GM12878 (cell line): Measurements from ENCODE around the gene ASIC3. TPM values are rescaled to one million over a fixed set of nuclear protein-coding genes. Genes with fewer than 3 reads are reported as not detected.

Experiments used
- ATAC-seq: fragments of 200-7000 bp; cut with Tn5 transposase; 3 replicates; pipeline ENCODE4 v1.9.1; 2020; ENCODE audit warnings: mild to moderate bottlenecking, moderate library complexity
- BruUV-seq: library from RNA; stranded (reverse); fragments of 400-500 nt; replicated peaks from 2 replicates; lab custom pipeline; 2021; lab: Mats Ljungman, UMichigan
- CTCF ChIA-PET: fragments of 300-600 bp; sonication (Branson Sonifier 250); formaldehyde crosslinking; extraction: SDS; loops from one replicate; lab custom pipeline; 2021; ENCODE audit warnings: inconsistent platforms; lab: Yijun Ruan, JAX
- POLR2A ChIA-PET: fragments of 350-600 bp; formaldehyde crosslinking; extraction: SDS; loops from one replicate; lab custom pipeline; 2021; ENCODE audit warnings: inconsistent platforms; lab: Charles Lee
- RAD21 ChIA-PET: fragments of 300-600 bp; sonication (Branson Sonifier 250); formaldehyde crosslinking; loops from one replicate; lab custom pipeline; 2023; ENCODE audit warnings: antibody characterized with exemption; ENCODE audit not compliant: unreplicated experiment; lab: Charles Lee
- SMC1A ChIA-PET: fragments of 300-600 bp; sonication (Branson Sonifier 250); formaldehyde crosslinking; loops from one replicate; lab custom pipeline; 2023; ENCODE audit not compliant: unreplicated experiment, uncharacterized antibody; lab: Charles Lee
- DNase-seq: peaks from one replicate; pipeline ENCODE4 v3.0.0-alpha.2; 2011; ENCODE audit warnings: low read depth, low spot score
- FAIRE-seq: peaks from 3 replicates; lab custom pipeline; 2011; peaks lifted over from hg19 to GRCh38; lab: Jason Lieb, UNC
- H2AFZ ChIP-seq: 2 replicates; pipeline ENCODE4 v1.6.0; 2011; ENCODE audit warnings: low read depth, low read length, control low read depth; ENCODE audit not compliant: control insufficient read depth
- H3K27ac ChIP-seq: 2 replicates; pipeline ENCODE4 v1.5.1; 2011; ENCODE audit warnings: control low read depth; ENCODE audit not compliant: control insufficient read depth, insufficient read depth
- H3K27me3 ChIP-seq, 2 experiments: replicated peaks in 1 of 2; 2 replicates each; pipeline versions ENCODE4 v1.6.0 to v1.6.1; 2011; ENCODE audit warnings: low read length in 1 of 2; ENCODE audit not compliant: control insufficient read depth in 2 of 2, insufficient read depth in 2 of 2
- H3K36me3 ChIP-seq, 2 experiments: 2 replicates each; pipeline ENCODE4 v1.5.1; 2011; ENCODE audit warnings: low read length in 1 of 2; ENCODE audit not compliant: control insufficient read depth in 2 of 2, insufficient read depth in 2 of 2
- H3K4me1 ChIP-seq: 2 replicates; pipeline ENCODE4 v1.6.1; 2011; ENCODE audit warnings: mild to moderate bottlenecking, low read length, moderate library complexity, mixed read lengths; ENCODE audit not compliant: control insufficient read depth, insufficient read depth
- H3K4me2 ChIP-seq: 2 replicates; pipeline ENCODE4 v1.6.0; 2011; ENCODE audit warnings: control low read depth; ENCODE audit not compliant: control insufficient read depth, insufficient read depth
- H3K4me3 ChIP-seq: fragments of 200-600 bp; sonication (generic); 2 replicates; pipeline ENCODE4 v1.5.1; 2016
- H3K79me2 ChIP-seq: 2 replicates; pipeline ENCODE4 v1.6.0; 2011; ENCODE audit warnings: low read length; ENCODE audit not compliant: control insufficient read depth, insufficient read depth
- H3K9ac ChIP-seq: 2 replicates; pipeline ENCODE4 v1.8.0; 2011; ENCODE audit warnings: low read length, control low read depth, mixed read lengths; ENCODE audit not compliant: control insufficient read depth, insufficient read depth
- H3K9me3 ChIP-seq: replicated peaks from 3 replicates; pipeline ENCODE4 v1.5.1; 2011; ENCODE audit warnings: mild to moderate bottlenecking, low read length; ENCODE audit not compliant: control insufficient read depth, insufficient read depth
- H4K20me1 ChIP-seq: 2 replicates; pipeline ENCODE4 v1.6.0; 2011; ENCODE audit not compliant: control insufficient read depth, insufficient read depth
- CBFB ChIP-seq: IDR thresholded peaks from 2 replicates; pipeline ENCODE4 v1.6.1; 2016; ENCODE audit warnings: antibody characterized with exemption, low read depth
- EGR1 ChIP-seq, 2 experiments: IDR thresholded peaks; 1 replicate in 1 of 2; 2 replicates in 1 of 2; pipeline ENCODE4 v1.6.1; 2011 to 2012; ENCODE audit warnings: low read depth in 2 of 2, low read length in 2 of 2, borderline replicate concordance in 1 of 2, mild to moderate bottlenecking in 1 of 2, moderate library complexity in 1 of 2
- EP300 ChIP-seq, 2 experiments: fragments of 150-350 bp in 1 of 2; IDR thresholded peaks; 2 replicates each; pipeline ENCODE4 v1.6.1; 2011 to 2012; ENCODE audit warnings: low read depth in 2 of 2, low read length in 2 of 2, borderline replicate concordance in 1 of 2, improper control_type of control experiment in 1 of 2, inconsistent platforms in 1 of 2; ENCODE audit not compliant: control insufficient read depth in 1 of 2
- NFYA ChIP-seq: IDR thresholded peaks from 2 replicates; pipeline ENCODE4 v1.6.1; 2011; ENCODE audit warnings: low read depth, mild to moderate bottlenecking, low read length, improper control_type of control experiment, borderline replicate concordance
- RAD51 ChIP-seq: fragments of 450-650 bp; IDR thresholded peaks from 2 replicates; pipeline ENCODE4 v1.6.1; 2016; ENCODE audit warnings: moderate library complexity, mild to moderate bottlenecking, inconsistent platforms
- SMAD1 ChIP-seq: fragments of 450-650 bp; IDR thresholded peaks from 2 replicates; pipeline ENCODE4 v1.6.1; 2018; ENCODE audit warnings: mild to moderate bottlenecking, low read depth; ENCODE audit not compliant: partially characterized antibody
- SMARCA5 ChIP-seq: fragments of 450-650 bp; IDR thresholded peaks from 2 replicates; pipeline ENCODE4 v1.6.1; 2017; ENCODE audit warnings: mild to moderate bottlenecking
- TCF12 ChIP-seq: IDR thresholded peaks from 2 replicates; pipeline ENCODE4 v1.6.1; 2011; ENCODE audit warnings: low read depth, mild to moderate bottlenecking, low read length
- WGBS: methylation state at CpG from one replicate; pipeline ENCODE4 v1.1.6; 2016; ENCODE audit warnings: low lambda C conversion rate; ENCODE audit not compliant: insufficient replicate concordance, insufficient coverage; ENCODE audit errors: missing lambda C conversion rate; 5-methylcytosine and 5-hydroxymethylcytosine counted together
- in situ Hi-C: fragments of 300-500 bp; cut with MboI; formaldehyde crosslinking; loops from 9 replicates; pipeline ENCODE4 v1.14.3; 2018; ENCODE audit warnings: mixed read lengths
- intact Hi-C: fragments of 100-400 bp; cut with micrococcal nuclease; formaldehyde crosslinking; loops from one replicate; pipeline ENCODE4 v1.14.2; 2022; ENCODE audit not compliant: unreplicated experiment
- polyA plus RNA-seq, 11 experiments: library from polyadenylated mRNA; depleted of rRNA in 4 of 11; unstranded in 6 of 11; stranded (reverse) in 5 of 11; fragments of >200 nt; fragmentation: Nextera tagmentation in 4 of 11; fragmentation: Illumina TruSeq in 1 of 11; extraction: Ambion mirVana in 4 of 11; extraction: Trizol in 1 of 11; gene quantifications; 1 replicate in 1 of 11; 2 replicates in 10 of 11; pipeline versions ENCODE4 v1.2.1 to v1.2.3, GENCODE V29; 2011 to 2016; ENCODE audit warnings: inconsistent platforms in 2 of 11, missing spikeins in 2 of 11, low read depth in 1 of 11
- total RNA-seq, 4 experiments: library from RNA; depleted of rRNA in 3 of 4; stranded (reverse); fragments of >200 nt in 3 of 4; fragmentation: Illumina TruSeq in 1 of 4; extraction: Trizol in 1 of 4; gene quantifications; 2 replicates each; pipeline versions ENCODE4 v1.2.1 to v1.2.3, GENCODE V29; 2013 to 2021
- TF ChIP-seq, protein P1 (sequence below): fragments of 450-650 bp; IDR thresholded peaks from 2 replicates; pipeline ENCODE4 v1.6.1; 2017; ENCODE audit warnings: antibody characterized with exemption, mild to moderate bottlenecking, moderate library complexity
- TF ChIP-seq, protein P2 (sequence below): fragments of 450-650 bp; IDR thresholded peaks from 2 replicates; pipeline ENCODE4 v1.6.1; 2014; ENCODE audit warnings: mild to moderate bottlenecking
- TF ChIP-seq, protein P3 (sequence below): fragments of 150-350 bp; IDR thresholded peaks from 2 replicates; pipeline ENCODE4 v1.6.1; 2016; ENCODE audit warnings: low read depth, low read length
- TF ChIP-seq, protein P4 (sequence below): fragments of 450-650 bp; IDR thresholded peaks from 2 replicates; pipeline ENCODE4 v1.6.1; 2017; ENCODE audit warnings: low read depth, mild to moderate bottlenecking, moderate library complexity

The ASIC3 gene
- total and polyA plus RNA-seq, 10 of the 15 experiments (the other 5 are each of a cell fraction or from before 2014, with no cell fraction given), result 0.07 to 1.0 (median 0.44) TPM; not detected in 4

DNA sequence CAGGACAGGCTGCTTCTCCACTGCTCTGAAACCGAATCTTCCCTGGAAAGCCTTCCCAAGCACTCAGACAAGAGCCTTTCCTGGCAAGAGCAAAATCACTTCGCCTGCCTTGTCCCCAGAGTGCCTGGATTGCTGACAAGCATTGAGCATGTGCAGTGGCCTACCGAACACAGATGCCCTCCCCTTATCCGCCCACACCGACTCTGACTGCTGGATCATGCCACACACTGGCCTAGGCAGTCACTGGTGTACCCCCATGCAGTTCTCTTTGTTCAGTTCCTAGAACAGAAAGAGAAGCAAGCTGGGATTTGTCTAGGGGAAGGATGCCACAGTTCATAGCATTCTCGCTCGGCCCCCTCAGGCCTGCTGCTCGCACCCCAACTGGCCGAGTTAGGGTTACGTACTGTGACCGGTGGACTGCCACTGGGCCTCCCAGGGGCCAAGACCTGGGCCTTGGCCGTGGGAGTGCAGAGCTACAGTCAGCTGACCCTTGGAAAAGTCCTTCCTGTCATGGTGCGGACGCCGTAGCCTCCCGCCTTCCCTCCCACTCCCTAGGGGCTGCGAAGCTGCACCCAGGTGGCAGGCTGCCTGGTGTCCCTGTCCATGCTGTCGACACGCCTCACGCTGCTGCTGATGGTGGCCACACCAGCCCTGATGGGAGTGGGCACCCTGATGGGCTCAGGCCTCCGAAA is 13.2 kb upstream of the ASIC3 start:
- RAD21 ChIA-PET, result no interaction called here
- Histone ChIP-seq H3K79me2 (no peaks in the 10 kb centered on the region), H3K4me2 (no peak overlapping the region), H3K4me1 (no peaks in the 10 kb centered on the region; the same call in 1 of the 2 replicates), H3K27ac (no peak overlapping the region), H4K20me1 (no peaks in the 10 kb centered on the region), H3K9me3 (no peaks in the 10 kb centered on the region), H2AFZ (no peak overlapping the region), H3K36me3 (peaks cover 0 to 3% of the 10 kb centered on the region in 2 experiments; a peak in 1 of 4 replicates), H3K4me3 (no peak overlapping the region), H3K27me3 (no peaks in the 10 kb centered on the region), H3K9ac (no peak overlapping the region)
- CTCF ChIA-PET, result no interaction called here
- SMC1A ChIA-PET, result no interaction called here
- no peak for ATAC-seq
- BruUV-seq, result no TSS peak
- intact Hi-C loops, result no loop called here
- no peak for TF ChIP-seq CBFB
- no peak for TF ChIP-seq EP300 (IDR thresholded peaks at IDR 0.05; ENCODE audit: borderline replicate concordance in 1 of 2, control insufficient read depth in 1 of 2, low read depth in 2 of 2, low read length in 2 of 2)
- no peak for TF ChIP-seq TCF12
- no peak for TF ChIP-seq SMAD1
- TF ChIP-seq EGR1 (IDR thresholded peaks at IDR 0.05; ENCODE audit: borderline replicate concordance in 1 of 2, low read depth in 2 of 2, low read length in 2 of 2), result no peak
- TF ChIP-seq, protein P1, sequence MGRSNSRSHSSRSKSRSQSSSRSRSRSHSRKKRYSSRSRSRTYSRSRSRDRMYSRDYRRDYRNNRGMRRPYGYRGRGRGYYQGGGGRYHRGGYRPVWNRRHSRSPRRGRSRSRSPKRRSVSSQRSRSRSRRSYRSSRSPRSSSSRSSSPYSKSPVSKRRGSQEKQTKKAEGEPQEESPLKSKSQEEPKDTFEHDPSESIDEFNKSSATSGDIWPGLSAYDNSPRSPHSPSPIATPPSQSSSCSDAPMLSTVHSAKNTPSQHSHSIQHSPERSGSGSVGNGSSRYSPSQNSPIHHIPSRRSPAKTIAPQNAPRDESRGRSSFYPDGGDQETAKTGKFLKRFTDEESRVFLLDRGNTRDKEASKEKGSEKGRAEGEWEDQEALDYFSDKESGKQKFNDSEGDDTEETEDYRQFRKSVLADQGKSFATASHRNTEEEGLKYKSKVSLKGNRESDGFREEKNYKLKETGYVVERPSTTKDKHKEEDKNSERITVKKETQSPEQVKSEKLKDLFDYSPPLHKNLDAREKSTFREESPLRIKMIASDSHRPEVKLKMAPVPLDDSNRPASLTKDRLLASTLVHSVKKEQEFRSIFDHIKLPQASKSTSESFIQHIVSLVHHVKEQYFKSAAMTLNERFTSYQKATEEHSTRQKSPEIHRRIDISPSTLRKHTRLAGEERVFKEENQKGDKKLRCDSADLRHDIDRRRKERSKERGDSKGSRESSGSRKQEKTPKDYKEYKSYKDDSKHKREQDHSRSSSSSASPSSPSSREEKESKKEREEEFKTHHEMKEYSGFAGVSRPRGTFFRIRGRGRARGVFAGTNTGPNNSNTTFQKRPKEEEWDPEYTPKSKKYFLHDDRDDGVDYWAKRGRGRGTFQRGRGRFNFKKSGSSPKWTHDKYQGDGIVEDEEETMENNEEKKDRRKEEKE, result no peak
- no peak for TF ChIP-seq RAD51
- no peak for TF ChIP-seq NFYA
- TF ChIP-seq, protein P2, sequence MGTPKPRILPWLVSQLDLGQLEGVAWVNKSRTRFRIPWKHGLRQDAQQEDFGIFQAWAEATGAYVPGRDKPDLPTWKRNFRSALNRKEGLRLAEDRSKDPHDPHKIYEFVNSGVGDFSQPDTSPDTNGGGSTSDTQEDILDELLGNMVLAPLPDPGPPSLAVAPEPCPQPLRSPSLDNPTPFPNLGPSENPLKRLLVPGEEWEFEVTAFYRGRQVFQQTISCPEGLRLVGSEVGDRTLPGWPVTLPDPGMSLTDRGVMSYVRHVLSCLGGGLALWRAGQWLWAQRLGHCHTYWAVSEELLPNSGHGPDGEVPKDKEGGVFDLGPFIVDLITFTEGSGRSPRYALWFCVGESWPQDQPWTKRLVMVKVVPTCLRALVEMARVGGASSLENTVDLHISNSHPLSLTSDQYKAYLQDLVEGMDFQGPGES, result no peak
- no peak for TF ChIP-seq SMARCA5
- TF ChIP-seq, protein P3, sequence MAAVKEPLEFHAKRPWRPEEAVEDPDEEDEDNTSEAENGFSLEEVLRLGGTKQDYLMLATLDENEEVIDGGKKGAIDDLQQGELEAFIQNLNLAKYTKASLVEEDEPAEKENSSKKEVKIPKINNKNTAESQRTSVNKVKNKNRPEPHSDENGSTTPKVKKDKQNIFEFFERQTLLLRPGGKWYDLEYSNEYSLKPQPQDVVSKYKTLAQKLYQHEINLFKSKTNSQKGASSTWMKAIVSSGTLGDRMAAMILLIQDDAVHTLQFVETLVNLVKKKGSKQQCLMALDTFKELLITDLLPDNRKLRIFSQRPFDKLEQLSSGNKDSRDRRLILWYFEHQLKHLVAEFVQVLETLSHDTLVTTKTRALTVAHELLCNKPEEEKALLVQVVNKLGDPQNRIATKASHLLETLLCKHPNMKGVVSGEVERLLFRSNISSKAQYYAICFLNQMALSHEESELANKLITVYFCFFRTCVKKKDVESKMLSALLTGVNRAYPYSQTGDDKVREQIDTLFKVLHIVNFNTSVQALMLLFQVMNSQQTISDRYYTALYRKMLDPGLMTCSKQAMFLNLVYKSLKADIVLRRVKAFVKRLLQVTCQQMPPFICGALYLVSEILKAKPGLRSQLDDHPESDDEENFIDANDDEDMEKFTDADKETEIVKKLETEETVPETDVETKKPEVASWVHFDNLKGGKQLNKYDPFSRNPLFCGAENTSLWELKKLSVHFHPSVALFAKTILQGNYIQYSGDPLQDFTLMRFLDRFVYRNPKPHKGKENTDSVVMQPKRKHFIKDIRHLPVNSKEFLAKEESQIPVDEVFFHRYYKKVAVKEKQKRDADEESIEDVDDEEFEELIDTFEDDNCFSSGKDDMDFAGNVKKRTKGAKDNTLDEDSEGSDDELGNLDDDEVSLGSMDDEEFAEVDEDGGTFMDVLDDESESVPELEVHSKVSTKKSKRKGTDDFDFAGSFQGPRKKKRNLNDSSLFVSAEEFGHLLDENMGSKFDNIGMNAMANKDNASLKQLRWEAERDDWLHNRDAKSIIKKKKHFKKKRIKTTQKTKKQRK, result no peak
- TF ChIP-seq, protein P4, sequence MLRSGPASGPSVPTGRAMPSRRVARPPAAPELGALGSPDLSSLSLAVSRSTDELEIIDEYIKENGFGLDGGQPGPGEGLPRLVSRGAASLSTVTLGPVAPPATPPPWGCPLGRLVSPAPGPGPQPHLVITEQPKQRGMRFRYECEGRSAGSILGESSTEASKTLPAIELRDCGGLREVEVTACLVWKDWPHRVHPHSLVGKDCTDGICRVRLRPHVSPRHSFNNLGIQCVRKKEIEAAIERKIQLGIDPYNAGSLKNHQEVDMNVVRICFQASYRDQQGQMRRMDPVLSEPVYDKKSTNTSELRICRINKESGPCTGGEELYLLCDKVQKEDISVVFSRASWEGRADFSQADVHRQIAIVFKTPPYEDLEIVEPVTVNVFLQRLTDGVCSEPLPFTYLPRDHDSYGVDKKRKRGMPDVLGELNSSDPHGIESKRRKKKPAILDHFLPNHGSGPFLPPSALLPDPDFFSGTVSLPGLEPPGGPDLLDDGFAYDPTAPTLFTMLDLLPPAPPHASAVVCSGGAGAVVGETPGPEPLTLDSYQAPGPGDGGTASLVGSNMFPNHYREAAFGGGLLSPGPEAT, result no peak
- POLR2A ChIA-PET, result no interaction called here
- FAIRE-seq, result no peak
- in situ Hi-C loops, result no loop called here
- no peak for DNase-seq
- 83% methylated on average over 17 of the region's 21 CpGs for WGBS
